SK-N-SH (cell line): ENCODE measurements around the gene EVI5. TPM values are rescaled to one million over a fixed set of nuclear protein-coding genes. Genes with fewer than 3 reads are reported as not detected.
"Not testable (repeated sequence)": the region's sequence is repeated elsewhere in the genome, so short reads cannot be mapped to it uniquely, and the experiment has no call there.

Experiments used
- CTCF ChIA-PET: fragments of 300-600, 350-600 bp; formaldehyde crosslinking; extraction: SDS; loops from one replicate; lab custom pipeline; 2021; lab: Yijun Ruan, JAX
- POLR2A ChIA-PET: fragments of 350-600 bp; sonication (Branson Sonifier 250); formaldehyde crosslinking; extraction: SDS; loops from one replicate; lab custom pipeline; 2020; ENCODE audit warnings: antibody characterized with exemption, inconsistent platforms; lab: Yijun Ruan, JAX
- DNase-seq: peaks from one replicate; pipeline ENCODE4 v3.0.0; 2012
- H2AFZ ChIP-seq: fragments of 200-600 bp; sonication (generic); 2 replicates; pipeline ENCODE4 v1.8.1; 2016; ENCODE audit warnings: antibody characterized with exemption, mild to moderate bottlenecking, low read depth
- H3F3A ChIP-seq: fragments of 200-600 bp; sonication (generic); replicated peaks from 2 replicates; pipeline ENCODE3; 2016; ENCODE audit warnings: antibody characterized with exemption, mild to moderate bottlenecking; ENCODE audit not compliant: insufficient read depth
- H3K27ac ChIP-seq, 2 experiments: fragments of 200-500 bp in 1 of 2; fragments of 200-600 bp in 1 of 2; sonication (Bioruptor generic) in 1 of 2; sonication (generic), shearing (Covaris generic) in 1 of 2; 2 replicates each; pipeline versions ENCODE4 v1.5.1 to v1.6.1; 2014 to 2016; ENCODE audit warnings: low read depth in 2 of 2, inconsistent platforms in 1 of 2, low read length in 1 of 2, mild to moderate bottlenecking in 1 of 2, mixed read lengths in 1 of 2
- H3K27me3 ChIP-seq: fragments of 200-600 bp; sonication (generic), shearing (Covaris generic); 2 replicates; pipeline ENCODE4 v1.6.1; 2016; ENCODE audit warnings: mixed run types; ENCODE audit not compliant: insufficient read depth
- H3K36me3 ChIP-seq, 2 experiments: fragments of 200-500 bp in 1 of 2; fragments of 200-600 bp in 1 of 2; sonication (Bioruptor generic) in 1 of 2; sonication (generic) in 1 of 2; replicated peaks in 1 of 2; 2 replicates each; pipeline versions ENCODE3 to v1.5.1; 2014 to 2016; ENCODE audit warnings: low read length in 1 of 2, mild to moderate bottlenecking in 1 of 2; ENCODE audit not compliant: insufficient read depth in 2 of 2, control insufficient read depth in 1 of 2
- H3K4me1 ChIP-seq, 2 experiments: fragments of 200-500 bp in 1 of 2; fragments of 200-600 bp in 1 of 2; sonication (Bioruptor generic) in 1 of 2; sonication (generic), shearing (Covaris generic) in 1 of 2; 2 replicates each; pipeline versions ENCODE4 v1.5.1 to v1.6.1; 2014 to 2016; ENCODE audit warnings: low read depth in 1 of 2, low read length in 1 of 2, mixed run types in 1 of 2; ENCODE audit not compliant: insufficient read depth in 2 of 2, control insufficient read depth in 1 of 2
- H3K4me2 ChIP-seq: fragments of 200-600 bp; sonication (generic), shearing (Covaris generic); 2 replicates; pipeline ENCODE4 v1.6.1; 2017; ENCODE audit warnings: mixed run types
- H3K4me3 ChIP-seq, 2 experiments: fragments of 200-500 bp in 1 of 2; fragments of 200-600 bp in 1 of 2; sonication (Bioruptor generic) in 1 of 2; sonication (generic), shearing (Covaris generic) in 1 of 2; 2 replicates each; pipeline versions ENCODE4 v1.5.1 to v1.8.1; 2014 to 2016; ENCODE audit warnings: low read depth in 2 of 2, inconsistent platforms in 1 of 2, low read length in 1 of 2, mild to moderate bottlenecking in 1 of 2, mixed read lengths in 1 of 2, moderate library complexity in 1 of 2
- H3K79me2 ChIP-seq: fragments of 200-600 bp; sonication (generic); 2 replicates; pipeline ENCODE4 v1.8.1; 2017; ENCODE audit warnings: mild to moderate bottlenecking; ENCODE audit not compliant: insufficient read depth
- H3K9ac ChIP-seq: fragments of 200-600 bp; sonication (generic); 2 replicates; pipeline ENCODE4 v1.6.1; 2017; ENCODE audit warnings: mixed run types
- H3K9me2 ChIP-seq: fragments of 200-600 bp; sonication (generic); 2 replicates; pipeline ENCODE4 v1.6.1; 2017; ENCODE audit warnings: mixed run types
- H3K9me3 ChIP-seq: fragments of 200-600 bp; sonication (generic); 2 replicates; pipeline ENCODE4 v1.6.1; 2017; ENCODE audit warnings: mixed run types, mild to moderate bottlenecking, moderate library complexity
- H4K20me1 ChIP-seq: fragments of 200-600 bp; sonication (generic); 2 replicates; pipeline ENCODE4 v1.6.1; 2017; ENCODE audit warnings: mild to moderate bottlenecking, mixed run types; ENCODE audit not compliant: insufficient read depth
- CHD2 ChIP-seq: fragments of 150-350 bp; IDR thresholded peaks from 2 replicates; pipeline ENCODE4 v1.6.1; 2018; ENCODE audit warnings: low read length; ENCODE audit not compliant: partially characterized antibody
- EP300 ChIP-seq, 2 experiments: IDR thresholded peaks; 2 replicates each; pipeline versions ENCODE4 v1.4.0 to v1.6.1; 2012; ENCODE audit warnings: borderline replicate concordance in 1 of 2, low read depth in 1 of 2, low read length in 1 of 2
- EZH2phosphoT487 ChIP-seq: fragments of 200-600 bp; sonication (generic); IDR thresholded peaks from 2 replicates; pipeline ENCODE4 v1.6.1; 2017; ENCODE audit warnings: low read depth, mixed run types, mild to moderate bottlenecking, antibody characterized with exemption, moderate library complexity, borderline replicate concordance
- FOXJ3 ChIP-seq: sonication (generic); formaldehyde crosslinking; IDR thresholded peaks from 2 replicates; pipeline ENCODE4 v1.5.1; 2020; ENCODE audit warnings: mild to moderate bottlenecking, missing genetic modification reagents
- NFIC ChIP-seq: IDR thresholded peaks from 2 replicates; pipeline ENCODE4 v1.4.0; 2012; ENCODE audit warnings: borderline replicate concordance
- NRF1 ChIP-seq: IDR thresholded peaks from 2 replicates; pipeline ENCODE4 v1.6.1; 2012; ENCODE audit warnings: low read depth, mild to moderate bottlenecking, low read length
- RFX5 ChIP-seq: IDR thresholded peaks from 2 replicates; pipeline ENCODE4 v1.6.1; 2012; ENCODE audit warnings: mild to moderate bottlenecking, improper control_type of control experiment, low read length
- YY1 ChIP-seq: IDR thresholded peaks from 2 replicates; pipeline ENCODE4 v1.4.0; 2012; ENCODE audit warnings: low read depth, mild to moderate bottlenecking
- ZBTB33 ChIP-seq: IDR thresholded peaks from 2 replicates; pipeline ENCODE4 v1.4.0; 2012; ENCODE audit warnings: low read depth, borderline replicate concordance
- WGBS: methylation state at CpG from one replicate; pipeline ENCODE4 v1.1.6; 2017; ENCODE audit warnings: low lambda C conversion rate; 5-methylcytosine and 5-hydroxymethylcytosine counted together
- polyA plus RNA-seq, 3 experiments: library from polyadenylated mRNA; depleted of rRNA; stranded (reverse); fragments of >200 nt; gene quantifications; 2 replicates each; pipeline ENCODE4 v1.2.3, GENCODE V29; 2012

The EVI5 gene
- polyA plus RNA-seq, 1 of the 3 experiments (the other 2 are of a cell fraction), result 5.7 TPM

- TF ChIP-seq CHD2 (no peak), NFIC (no peak), NRF1 (no peak), RFX5 (no peak), FOXJ3 (CRISPR knock-in tag) (no peak)
Observed at GRCh38 chr1:92527670-92528069, 257.2 kb downstream of the EVI5 start (continued).

- H4K20me1 ChIP-seq, H3K36me3 ChIP-seq, H3K79me2 ChIP-seq, H2AFZ ChIP-seq, H3K27ac ChIP-seq, DNase-seq, H3K4me2 ChIP-seq, H3K9ac ChIP-seq, H3K4me3 ChIP-seq, H3K4me1 ChIP-seq, H3K9me2 ChIP-seq, H3F3A ChIP-seq, H3K9me3 ChIP-seq, POLR2A ChIA-PET, H3K27me3 ChIP-seq: not testable (repeated sequence)
- 95% methylated on average over 9 of the region's 9 CpGs for WGBS
- CTCF ChIA-PET, result interaction anchor here (1.4 kb wide), 1 partner anchor 18 kb away, joined by 3 read pairs; no protein-coding TSS in a partner anchor
Observed at GRCh38 chr1:92524944-92525590, 259.8 kb downstream of the EVI5 start.

- H2AFZ ChIP-seq, result no peak overlapping the region
- no peaks in the 10 kb centered on the region for H3K4me1 ChIP-seq
- H4K20me1 ChIP-seq, result no peaks in the 10 kb centered on the region
- no peaks in the 10 kb centered on the region for H3K36me3 ChIP-seq
- H3K9me2 ChIP-seq, result no peaks in the 10 kb centered on the region
- H3K9ac ChIP-seq, result no peak overlapping the region
- 88% methylated on average over 2 of the region's 2 CpGs for WGBS
- ChIA-PET CTCF (interaction anchor here (0.6 kb wide), 1 partner anchor 417 kb away, joined by 3 read pairs; no protein-coding TSS in a partner anchor), POLR2A (no interaction called here)
- H3K27me3 ChIP-seq, result no peaks in the 10 kb centered on the region
- H3K79me2 ChIP-seq, result no peaks in the 10 kb centered on the region
- H3K9me3 ChIP-seq, result no peaks in the 10 kb centered on the region
- H3K27ac ChIP-seq, result no peak overlapping the region
- H3K4me3 ChIP-seq, result no peak overlapping the region
- H3F3A ChIP-seq, result no peaks in the 10 kb centered on the region
- DNase-seq, result no peak
- H3K4me2 ChIP-seq, result no peak overlapping the region
- no peak for TF ChIP-seq RFX5
- no peak for TF ChIP-seq YY1
- TF ChIP-seq EZH2phosphoT487, result no peak
- TF ChIP-seq ZBTB33, result no peak
- TF ChIP-seq FOXJ3 (CRISPR knock-in tag), result no peak
- no peak for TF ChIP-seq EP300 (IDR thresholded peaks at IDR 0.05; ENCODE audit: borderline replicate concordance in 1 of 2, low read depth in 1 of 2, low read length in 1 of 2)
- TF ChIP-seq, all 33 proteins: peak for 0
Observed at GRCh38 chr1:92519043-92519442, 265.9 kb downstream of the EVI5 start.
